ENCODE data around the gene PRR20D. TPM values are rescaled to one million over a fixed set of nuclear protein-coding genes. Genes with fewer than 3 reads are reported as not detected.
"Not testable (repeated sequence)": the region's sequence is repeated elsewhere in the genome, so short reads cannot be mapped to it uniquely, and the experiment has no call there.

Gene PRR20D
- not detected for polyA plus RNA-seq (2013, experiment 1 of 2; ENCODE audit: insufficient read length)
- not detected for polyA plus RNA-seq (2013, experiment 2 of 2; ENCODE audit: insufficient read length)

GRCh38 chr13:57160332-57160731 lies at the start of gene PRR20D:
Gene PRR20D (plus strand): TSS chr13:57160632. CDS start chr13:57161019, 387 bp downstream.
- not testable (repeated sequence) for DNase-seq

GRCh38 chr13:57114945-57115344 lies 45.5 kb upstream of the PRR20D start:
- no peak for DNase-seq

DNA sequence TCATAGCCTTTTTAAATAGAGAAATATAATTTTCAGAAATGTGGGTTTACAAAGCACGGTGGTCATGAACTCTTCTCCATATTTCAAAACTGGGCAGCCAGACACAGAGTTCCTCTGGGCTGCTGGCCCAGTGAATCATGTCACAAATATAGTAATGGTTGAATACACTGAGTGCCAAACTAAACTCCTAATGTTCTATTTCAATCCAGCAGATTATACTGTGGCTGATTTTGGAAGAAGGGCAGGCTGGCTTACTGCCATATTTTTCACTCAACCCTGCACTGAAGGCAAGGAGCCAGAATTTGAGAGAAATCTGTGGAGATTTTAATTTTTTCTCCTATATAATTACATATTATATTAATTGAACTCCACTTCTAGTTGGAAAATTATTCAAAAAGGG lies 36.8 kb upstream of the PRR20D start:
- DNase-seq = no peak

GRCh38 chr13:57128909-57129308 lies 31.5 kb upstream of the PRR20D start:
- DNase-seq = no peak

DNA sequence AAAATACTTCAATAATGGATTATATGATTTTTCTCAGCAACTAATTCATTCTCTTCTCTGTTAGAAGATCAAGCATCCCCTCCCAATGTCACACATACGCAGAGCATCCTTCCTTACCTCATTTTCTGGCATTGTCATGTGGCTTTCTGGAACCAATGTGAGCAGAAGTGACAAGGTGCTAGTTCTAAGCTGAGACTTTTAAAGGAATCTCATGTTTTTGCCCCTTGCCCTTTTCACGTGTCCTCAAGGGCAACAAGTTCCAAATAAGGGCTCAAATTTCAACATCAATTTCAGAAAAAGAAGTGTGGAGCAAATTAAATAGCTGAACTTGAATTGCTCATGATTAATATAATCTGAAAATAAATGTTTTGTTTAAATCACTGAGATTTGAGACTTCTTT lies 24.3 kb upstream of the PRR20D start:
- no peak for DNase-seq

DNA sequence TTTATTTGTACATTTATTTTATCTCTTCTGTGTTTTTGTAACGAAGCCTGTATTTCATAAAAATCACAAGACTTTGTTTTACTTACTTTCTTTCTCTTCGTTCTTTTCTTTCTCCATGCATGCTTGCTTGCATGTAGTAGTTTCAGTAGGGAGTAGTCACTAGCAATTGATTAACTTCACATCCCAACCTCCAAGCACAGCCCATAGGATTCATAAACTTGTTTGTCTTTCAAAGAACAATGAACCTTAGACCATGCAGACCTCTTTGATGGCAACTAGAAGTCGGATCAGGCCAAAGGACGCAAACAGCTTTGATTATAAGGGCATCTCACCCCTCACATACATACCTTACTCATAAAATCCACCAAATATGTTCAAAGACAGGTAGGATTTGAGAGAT lies 22.8 kb upstream of the PRR20D start:
- no peak for DNase-seq

GRCh38 chr13:57138988-57139387 lies 21.4 kb upstream of the PRR20D start:
- DNase-seq = no peak

DNA sequence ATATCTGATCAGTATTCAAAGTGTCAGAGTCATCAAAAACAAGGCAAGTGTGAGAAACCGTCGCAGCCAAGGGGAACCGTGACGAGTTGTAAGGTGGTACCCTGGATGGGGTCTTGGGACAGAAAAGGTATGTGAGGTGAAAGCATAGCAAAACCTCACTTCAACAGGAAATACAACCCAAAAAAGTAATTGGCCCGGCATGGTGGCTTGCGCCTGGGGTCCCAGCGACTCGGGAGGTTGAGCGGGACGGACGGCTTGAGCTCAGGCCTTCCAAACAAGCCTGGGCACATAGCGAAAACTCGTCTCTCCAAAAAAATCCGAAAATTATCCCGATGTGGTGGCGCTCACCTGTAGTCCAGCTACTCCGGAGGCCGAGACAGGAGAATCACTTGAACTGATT lies 20.7 kb upstream of the PRR20D start:
- DNase-seq = not testable (repeated sequence)

- not testable (repeated sequence) for DNase-seq
Measured at GRCh38 chr13:57140235-57140968, 20.0 kb upstream of the PRR20D start, which contains the start of gene PRR20A. Gene PRR20A (plus strand): TSS chr13:57140918. CDS start chr13:57141305, 387 bp downstream.

- DNase-seq = not testable (repeated sequence)
Measured at GRCh38 chr13:57147188-57147587, 13.2 kb upstream of the PRR20D start, which contains the start of gene PRR20B. Gene PRR20B (plus strand): TSS chr13:57147488. CDS start chr13:57147875, 387 bp downstream.

DNA sequence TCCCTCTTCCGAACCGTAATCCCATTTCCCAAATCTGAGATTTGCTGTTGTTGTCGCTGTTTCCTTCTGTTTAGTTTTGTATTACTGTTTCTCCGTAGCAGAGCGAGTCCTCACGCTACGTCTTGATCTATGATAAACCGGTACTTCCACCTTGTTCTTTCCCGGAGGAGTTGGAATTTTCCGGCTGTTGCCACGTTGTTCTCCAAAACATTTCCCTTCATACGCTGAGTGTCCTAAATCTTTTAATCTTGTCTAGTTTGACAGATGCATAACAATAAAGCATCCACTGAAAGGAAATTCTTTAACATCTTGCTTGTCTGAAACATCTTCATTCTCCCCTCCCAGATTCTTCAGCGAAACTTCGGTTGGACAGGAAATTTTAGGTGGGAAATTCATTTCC lies 12.3 kb upstream of the PRR20D start:
- DNase-seq = not testable (repeated sequence)

- not testable (repeated sequence) for DNase-seq
Measured at GRCh38 chr13:57153761-57154160, 6.7 kb upstream of the PRR20D start, which contains the start of gene PRR20C. Gene PRR20C (plus strand): TSS chr13:57154061. CDS start chr13:57154448, 387 bp downstream.

DNA sequence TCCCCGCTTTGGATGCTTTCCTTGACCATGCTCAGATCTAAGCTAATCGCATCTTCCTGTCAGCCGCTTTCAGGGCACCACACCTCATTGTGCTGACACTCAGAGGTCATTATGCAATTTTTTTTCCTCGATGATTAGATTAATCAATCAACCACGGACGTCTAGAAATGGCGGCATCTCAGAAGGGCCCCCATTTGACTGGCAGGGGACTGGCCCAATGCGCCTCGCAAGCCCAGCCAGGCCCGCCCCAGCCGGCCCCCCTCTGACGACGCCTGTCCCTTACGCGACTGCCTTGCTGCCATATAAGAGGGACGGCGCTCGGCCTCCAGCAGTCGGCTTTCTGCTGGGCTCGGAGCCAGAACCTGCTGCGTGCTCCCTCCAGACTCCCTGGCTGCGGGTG lies 6.5 kb downstream of the PRR20D start, which contains the start of gene PRR20E:
PRR20E (plus strand) TSS at position 301 of the 400 bp plus-strand sequence. CDS start 387 bp downstream, outside the sequence.
- not testable (repeated sequence) for DNase-seq

DNA sequence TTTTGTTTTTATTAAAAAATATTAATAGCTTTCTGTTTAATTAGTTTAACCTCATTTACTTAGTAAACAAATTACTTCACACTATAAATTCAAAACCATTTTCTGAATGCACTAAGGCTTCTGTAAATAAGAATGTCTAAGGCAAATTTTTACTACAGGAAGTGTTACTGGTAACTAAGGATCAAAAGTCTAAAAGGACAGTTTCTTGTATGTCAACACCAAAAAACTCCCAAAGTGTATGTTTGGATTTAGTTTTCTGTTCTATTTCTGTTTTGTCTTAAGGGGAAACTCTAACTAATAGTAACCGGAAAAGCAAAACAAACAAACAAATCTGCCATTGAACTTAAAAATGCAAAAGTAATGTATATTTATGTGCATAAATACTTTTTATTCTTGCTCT lies 31.2 kb downstream of the PRR20D start:
- DNase-seq = no peak

DNA sequence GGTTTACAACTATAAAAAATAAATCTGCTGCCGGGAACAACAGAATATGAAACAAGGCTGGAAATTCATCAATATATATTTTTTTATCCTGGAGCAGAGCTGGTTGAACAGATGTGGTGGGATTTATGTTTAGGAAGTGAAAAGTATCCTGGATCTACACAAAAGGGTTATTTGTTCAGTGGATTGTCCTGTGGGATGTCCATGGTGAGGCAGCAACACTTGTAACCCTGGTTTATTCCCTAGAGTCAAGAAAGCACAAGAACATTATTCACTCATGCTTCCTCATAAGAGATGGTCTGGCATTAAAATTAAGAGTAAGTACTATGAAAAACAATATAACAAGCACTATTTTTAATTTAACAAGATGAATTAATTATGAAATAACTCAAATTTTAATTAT lies 52.6 kb downstream of the PRR20D start:
- no peak for DNase-seq

Measured in fibroblast of skin of abdomen (primary cell).